ENCODE measurements around the gene GPALPP1. TPM values are rescaled to one million over a fixed set of nuclear protein-coding genes. Genes with fewer than 3 reads are reported as not detected.
"Not testable (repeated sequence)": the region's sequence is repeated elsewhere in the genome, so short reads cannot be mapped to it uniquely, and the experiment has no call there.

Gene GPALPP1
- 31.2 TPM in 2 replicates for total RNA-seq
- long read RNA-seq, transcript GPALPP1-203 (8 exons, 1,393 nt), result major isoform, 18 of 78 reads
- long read RNA-seq, partial matches to known transcripts, result 38 of 78 reads
- long read RNA-seq, other reads (novel, unspliced or antisense), result 20 of 78 reads

- Mint-ChIP-seq H3K9me3 (ENCODE audit: unreplicated experiment) (no peaks in the 10 kb centered on the region), H3K27ac (ENCODE audit: unreplicated experiment) (peak within 1 kb of the TSS; percentile 98), H3K4me1 (ENCODE audit: unreplicated experiment) (peaks cover 37% of the 10 kb centered on the region), H3K36me3 (ENCODE audit: unreplicated experiment) (peaks cover 8% of the 10 kb centered on the region), H3K4me3 (ENCODE audit: unreplicated experiment) (peak within 1 kb of the TSS; percentile 96), H3K27me3 (ENCODE audit: unreplicated experiment) (no peaks in the 10 kb centered on the region)
- peak; percentile 95 for DNase-seq (ENCODE audit: extremely low spot score, unreplicated experiment)
- TF ChIP-seq CTCF (IDR thresholded peaks at IDR 0.05), result peak; percentile 5
These were observed at the start of gene GPALPP1, which contains the start of gene NUFIP1 for GRCh38 chr13:44989071-44989889. TSS of gene GPALPP1 (plus strand) at chr13:44989538. CDS start at chr13:44989655, 117 bp downstream. TSS of gene NUFIP1 (minus strand) at chr13:44989471. CDS start at chr13:44989436, 35 bp downstream.

- DNase-seq (ENCODE audit: extremely low spot score, unreplicated experiment); H3K27ac Mint-ChIP-seq (ENCODE audit: unreplicated experiment); H3K4me1 Mint-ChIP-seq (ENCODE audit: unreplicated experiment); H3K4me3 Mint-ChIP-seq (ENCODE audit: unreplicated experiment); H3K27me3 Mint-ChIP-seq (ENCODE audit: unreplicated experiment); H3K9me3 Mint-ChIP-seq (ENCODE audit: unreplicated experiment): not testable (repeated sequence)
- H3K36me3 Mint-ChIP-seq (ENCODE audit: unreplicated experiment), result peaks cover 41% of the 10 kb centered on the region
These were observed 45.9 kb upstream of the GPALPP1 start for GRCh38 chr13:44943411-44943810.

- no peak for DNase-seq (ENCODE audit: extremely low spot score, unreplicated experiment)
- Mint-ChIP-seq H3K4me3 (ENCODE audit: unreplicated experiment) (no peak overlapping the region), H3K27ac (ENCODE audit: unreplicated experiment) (peak overlapping the region; percentile 10), H3K27me3 (ENCODE audit: unreplicated experiment) (no peaks in the 10 kb centered on the region), H3K36me3 (ENCODE audit: unreplicated experiment) (peaks cover 28% of the 10 kb centered on the region), H3K9me3 (ENCODE audit: unreplicated experiment) (no peaks in the 10 kb centered on the region), H3K4me1 (ENCODE audit: unreplicated experiment) (peaks cover 9% of the 10 kb centered on the region)
- TF ChIP-seq CTCF (IDR thresholded peaks at IDR 0.05), result no peak
These were observed 38.2 kb upstream of the GPALPP1 start for GRCh38 chr13:44951184-44951583.

GRCh38 chr13:44952671-44953070, 36.7 kb upstream of the GPALPP1 start:
- Mint-ChIP-seq H3K9me3 (ENCODE audit: unreplicated experiment) (no peaks in the 10 kb centered on the region), H3K27me3 (ENCODE audit: unreplicated experiment) (no peaks in the 10 kb centered on the region), H3K36me3 (ENCODE audit: unreplicated experiment) (peaks cover 20% of the 10 kb centered on the region), H3K4me3 (ENCODE audit: unreplicated experiment) (no peak overlapping the region), H3K27ac (ENCODE audit: unreplicated experiment) (no peak overlapping the region), H3K4me1 (ENCODE audit: unreplicated experiment) (peaks cover 9% of the 10 kb centered on the region)
- no peak for DNase-seq (ENCODE audit: extremely low spot score, unreplicated experiment)
- no peak for TF ChIP-seq CTCF (IDR thresholded peaks at IDR 0.05)

- H3K9me3 Mint-ChIP-seq (ENCODE audit: unreplicated experiment), result no peaks in the 10 kb centered on the region
- no peak overlapping the region for H3K4me3 Mint-ChIP-seq (ENCODE audit: unreplicated experiment)
- peaks cover 15% of the 10 kb centered on the region for H3K36me3 Mint-ChIP-seq (ENCODE audit: unreplicated experiment)
- H3K27me3 Mint-ChIP-seq (ENCODE audit: unreplicated experiment), result no peaks in the 10 kb centered on the region
- no peak for TF ChIP-seq CTCF (IDR thresholded peaks at IDR 0.05)
- H3K27ac Mint-ChIP-seq (ENCODE audit: unreplicated experiment), result no peak overlapping the region
- no peak for DNase-seq (ENCODE audit: extremely low spot score, unreplicated experiment)
- H3K4me1 Mint-ChIP-seq (ENCODE audit: unreplicated experiment), result peaks cover 9% of the 10 kb centered on the region
These were observed 35.1 kb upstream of the GPALPP1 start for GRCh38 chr13:44954224-44954623.
